K562 (cell line): ENCODE results near the gene GABRR2. TPM values are rescaled to one million over a fixed set of nuclear protein-coding genes. Genes with fewer than 3 reads are reported as not detected.

ENCODE experiments used
- EP400 ChIP-seq: fragments of 450-650 bp; IDR thresholded peaks from 2 replicates; pipeline ENCODE4 v1.6.1; 2017; ENCODE audit warnings: antibody characterized with exemption, mild to moderate bottlenecking, moderate library complexity
- FOXK2 ChIP-seq, 2 experiments: fragments of 450-650 bp; IDR thresholded peaks in 1 of 2; conservative IDR thresholded peaks in 1 of 2; 2 replicates each; pipeline ENCODE4 v1.6.1; 2016; ENCODE audit warnings: low read depth in 2 of 2, mild to moderate bottlenecking in 1 of 2
- NFE2 ChIP-seq: IDR thresholded peaks from 2 replicates; pipeline ENCODE4 v1.6.1; 2014; ENCODE audit warnings: antibody characterized with exemption, low read depth
- NKRF ChIP-seq: fragments of 450-650 bp; IDR thresholded peaks from 2 replicates; pipeline ENCODE4 v1.6.1; 2016; ENCODE audit warnings: borderline replicate concordance
- NR3C1 ChIP-seq: sonication (generic); formaldehyde crosslinking; IDR thresholded peaks from 2 replicates; pipeline ENCODE4 v1.8.1; 2022; ENCODE audit warnings: missing genetic modification reagents
- NR4A1 ChIP-seq, 2 experiments: fragments of 250-450 bp in 1 of 2; fragments of 450-650 bp in 1 of 2; sonication (Bioruptor Pico) in 1 of 2; IDR thresholded peaks; 2 replicates each; pipeline versions ENCODE4 v1.4.0 to v1.6.1; 2016 to 2020; ENCODE audit warnings: mild to moderate bottlenecking in 2 of 2, missing compliant biosample characterization in 1 of 2, missing genetic modification characterization in 1 of 2, moderate library complexity in 1 of 2
- RNF219 ChIP-seq: fragments of 250-450 bp; sonication (Bioruptor Pico); IDR thresholded peaks from 2 replicates; pipeline ENCODE4 v1.5.0; 2022; ENCODE audit warnings: mild to moderate bottlenecking
- SAFB ChIP-seq: fragments of 200-400 bp; formaldehyde crosslinking; IDR thresholded peaks from 2 replicates; pipeline ENCODE4 v1.6.1; 2017; ENCODE audit warnings: low read depth, low read length, borderline replicate concordance
- ZBTB26 ChIP-seq: fragments of 450-650 bp; formaldehyde crosslinking; IDR thresholded peaks from 2 replicates; pipeline ENCODE4 v1.4.0; 2022; ENCODE audit warnings: missing genetic modification characterization
- polyA plus RNA-seq, 8 experiments: library from polyadenylated mRNA; depleted of rRNA in 4 of 8; stranded (reverse) in 5 of 8; unstranded in 3 of 8; fragments of >200 nt; fragmentation: Nextera tagmentation in 2 of 8; fragmentation: Illumina TruSeq in 1 of 8; extraction: Ambion mirVana in 2 of 8; extraction: Trizol in 1 of 8; gene quantifications; 2 replicates each; pipeline versions ENCODE4 v1.2.1 to v1.2.3, GENCODE V29; 2011 to 2014; ENCODE audit warnings: inconsistent platforms in 1 of 8, missing spikeins in 1 of 8
- total RNA-seq, 7 experiments: library from RNA; depleted of rRNA in 6 of 7; stranded (reverse); fragments of >200 nt in 6 of 7; fragmentation: Illumina TruSeq in 2 of 7; extraction: Trizol in 2 of 7; gene quantifications; 2 replicates each; pipeline versions ENCODE4 v1.2.1 to v1.2.3, GENCODE V29; 2011 to 2021; ENCODE audit warnings: low replicate concordance in 1 of 7
- TF ChIP-seq, protein P1 (sequence below): fragments of 450-650 bp; IDR thresholded peaks from 2 replicates; pipeline ENCODE4 v1.6.1; 2016; ENCODE audit warnings: low read depth, mild to moderate bottlenecking, moderate library complexity
- TF ChIP-seq, protein P2 (sequence below): sonication (generic); formaldehyde crosslinking; IDR thresholded peaks from 2 replicates; pipeline ENCODE4 v1.8.0; 2022; ENCODE audit warnings: mild to moderate bottlenecking, low read depth, missing genetic modification reagents
- TF ChIP-seq, protein P3 (sequence below): fragments of 450-650 bp; IDR thresholded peaks from 2 replicates; pipeline ENCODE4 v1.6.1; 2018; ENCODE audit warnings: mild to moderate bottlenecking, low read depth; ENCODE audit not compliant: partially characterized antibody

GABRR2 gene
- total and polyA plus RNA-seq, 9 of the 15 experiments (the other 6 are each of a cell fraction or from before 2014, with no cell fraction given): 0.09 to 0.13 (median 0.10) TPM; not detected in 6

DNA sequence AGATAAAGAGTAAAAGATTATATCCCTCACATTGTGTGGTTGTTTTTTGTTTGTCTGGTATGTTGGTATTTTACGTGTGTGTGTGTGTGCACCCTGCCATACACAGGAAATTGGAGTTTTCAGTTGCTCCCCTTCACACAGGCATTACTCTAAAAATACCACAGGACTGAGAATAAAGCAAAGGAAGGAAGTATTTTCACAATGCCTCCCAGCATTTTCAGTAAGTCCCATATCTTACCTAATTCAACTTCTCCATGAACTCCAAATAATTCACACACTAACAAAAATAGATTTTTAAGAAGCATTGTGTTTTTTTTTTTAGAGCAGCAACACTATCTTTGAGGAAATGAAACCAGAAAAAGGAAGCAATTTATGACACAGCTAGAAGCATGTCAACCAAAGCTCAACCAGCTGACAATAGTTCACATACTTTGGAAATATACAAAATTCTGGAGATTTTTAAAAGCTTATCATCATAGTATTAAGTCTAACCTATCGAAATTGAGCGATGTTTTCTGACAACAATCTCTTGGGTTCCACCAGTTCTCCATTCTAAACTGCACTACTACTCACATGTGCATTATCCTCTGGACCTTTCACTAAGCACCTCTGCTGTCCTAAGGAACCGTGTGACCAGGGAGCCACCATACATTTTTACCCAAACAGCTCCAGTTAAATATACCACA lies 35.3 kb upstream of the GABRR2 start (continued):
- TF ChIP-seq RNF219 (CRISPR knock-in tag): no peak
- no peak for TF ChIP-seq FOXK2 (conservative IDR thresholded peaks at IDR 0.05 in 1 of 2, IDR thresholded peaks at IDR 0.05 in 1 of 2; ENCODE audit: low read depth in 2 of 2)
- TF ChIP-seq NKRF: no peak
- no peak for TF ChIP-seq ZBTB26 (CRISPR knock-in tag)
- no peak for TF ChIP-seq NR3C1 (CRISPR knock-in tag)
- TF ChIP-seq, protein P1, sequence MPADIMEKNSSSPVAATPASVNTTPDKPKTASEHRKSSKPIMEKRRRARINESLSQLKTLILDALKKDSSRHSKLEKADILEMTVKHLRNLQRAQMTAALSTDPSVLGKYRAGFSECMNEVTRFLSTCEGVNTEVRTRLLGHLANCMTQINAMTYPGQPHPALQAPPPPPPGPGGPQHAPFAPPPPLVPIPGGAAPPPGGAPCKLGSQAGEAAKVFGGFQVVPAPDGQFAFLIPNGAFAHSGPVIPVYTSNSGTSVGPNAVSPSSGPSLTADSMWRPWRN: no peak
- TF ChIP-seq SAFB: no peak
- TF ChIP-seq EP400: 0 out of 2 replicates have a peak, but pooled peaks have one; percentile 19
- TF ChIP-seq NR4A1 (CRISPR knock-in tag; IDR thresholded peaks at IDR 0.05): no peak
- TF ChIP-seq NR4A1 (tag; IDR thresholded peaks at IDR 0.05): no peak
- TF ChIP-seq, protein P2, sequence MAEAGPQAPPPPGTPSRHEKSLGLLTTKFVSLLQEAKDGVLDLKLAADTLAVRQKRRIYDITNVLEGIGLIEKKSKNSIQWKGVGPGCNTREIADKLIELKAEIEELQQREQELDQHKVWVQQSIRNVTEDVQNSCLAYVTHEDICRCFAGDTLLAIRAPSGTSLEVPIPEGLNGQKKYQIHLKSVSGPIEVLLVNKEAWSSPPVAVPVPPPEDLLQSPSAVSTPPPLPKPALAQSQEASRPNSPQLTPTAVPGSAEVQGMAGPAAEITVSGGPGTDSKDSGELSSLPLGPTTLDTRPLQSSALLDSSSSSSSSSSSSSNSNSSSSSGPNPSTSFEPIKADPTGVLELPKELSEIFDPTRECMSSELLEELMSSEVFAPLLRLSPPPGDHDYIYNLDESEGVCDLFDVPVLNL (CRISPR knock-in tag): no peak
- TF ChIP-seq NFE2: no peak
- TF ChIP-seq, protein P3, sequence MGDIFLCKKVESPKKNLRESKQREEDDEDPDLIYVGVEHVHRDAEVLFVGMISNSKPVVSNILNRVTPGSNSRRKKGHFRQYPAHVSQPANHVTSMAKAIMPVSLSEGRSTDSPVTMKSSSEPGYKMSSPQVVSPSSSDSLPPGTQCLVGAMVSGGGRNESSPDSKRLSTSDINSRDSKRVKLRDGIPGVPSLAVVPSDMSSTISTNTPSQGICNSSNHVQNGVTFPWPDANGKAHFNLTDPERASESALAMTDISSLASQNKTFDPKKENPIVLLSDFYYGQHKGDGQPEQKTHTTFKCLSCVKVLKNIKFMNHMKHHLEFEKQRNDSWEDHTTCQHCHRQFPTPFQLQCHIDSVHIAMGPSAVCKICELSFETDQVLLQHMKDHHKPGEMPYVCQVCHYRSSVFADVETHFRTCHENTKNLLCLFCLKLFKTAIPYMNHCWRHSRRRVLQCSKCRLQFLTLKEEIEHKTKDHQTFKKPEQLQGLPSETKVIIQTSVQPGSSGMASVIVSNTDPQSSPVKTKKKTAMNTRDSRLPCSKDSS: no peak
